NT2/D1 (cell line): ENCODE measurements around the gene PIP4K2C.

Experiments
- SUZ12 ChIP-seq: IDR thresholded peaks from 2 replicates; pipeline ENCODE4 v1.6.1; 2011; ENCODE audit not compliant: insufficient read length, insufficient read depth; ENCODE audit errors: extremely low read depth
- YY1 ChIP-seq: IDR thresholded peaks from 2 replicates; pipeline ENCODE4 v1.6.1; 2011; ENCODE audit not compliant: insufficient read length, insufficient read depth
- ZNF274 ChIP-seq: IDR thresholded peaks from 2 replicates; pipeline ENCODE4 v1.6.1; 2011; ENCODE audit warnings: mild to moderate bottlenecking, low read depth, low read length

- no peak for TF ChIP-seq SUZ12
- TF ChIP-seq YY1, result no peak
- no peak for TF ChIP-seq ZNF274
Observed at GRCh38 chr12:57549203-57549908, 41.6 kb upstream of the PIP4K2C start.
